Central memory CD8-positive, alpha-beta T cell (primary cell): Measurements from ENCODE around the gene TTC21A.

Experiments used
- ATAC-seq: fragments of 150-1000 bp; cut with Tn5 transposase; replicated peaks from 2 replicates; pipeline ENCODE4 v1.10.0; 2022; ENCODE audit warnings: mild to moderate bottlenecking, moderate FRiP score, moderate number of reproducible peaks; ENCODE audit not compliant: poor library complexity, severe bottlenecking; ENCODE audit errors: extremely low read depth
- DNase-seq, 2 donors: peaks; one replicate each; pipeline ENCODE4 v3.0.0; 2021; ENCODE audit warnings: low spot score in 2 of 2
- H3K27ac Mint-ChIP-seq: one replicate; pipeline ENCODE4 v1.8.0; 2022; ENCODE audit warnings: low read depth, mild to moderate bottlenecking, moderate library complexity, mixed read lengths
- H3K27me3 Mint-ChIP-seq: one replicate; pipeline ENCODE4 v1.8.0; 2022; ENCODE audit warnings: mixed read lengths
- H3K36me3 Mint-ChIP-seq: one replicate; pipeline ENCODE4 v1.8.0; 2022; ENCODE audit warnings: mild to moderate bottlenecking, moderate library complexity, mixed read lengths; ENCODE audit not compliant: insufficient read depth
- H3K4me1 Mint-ChIP-seq: one replicate; pipeline ENCODE4 v1.8.0; 2022; ENCODE audit warnings: mixed read lengths
- H3K4me3 Mint-ChIP-seq: one replicate; pipeline ENCODE4 v1.8.0; 2022; ENCODE audit warnings: mild to moderate bottlenecking, moderate library complexity, mixed read lengths
- H3K9me3 Mint-ChIP-seq: one replicate; pipeline ENCODE4 v1.8.0; 2022; ENCODE audit warnings: mixed read lengths

TTC21A gene

GRCh38 chr3:39102504-39103323 lies 4.8 kb upstream of the TTC21A start:
- Mint-ChIP-seq H3K27me3 (no peaks in the 10 kb centered on the region), H3K9me3 (no peaks in the 10 kb centered on the region), H3K4me1 (peaks cover 40% of the 10 kb centered on the region), H3K4me3 (no peak overlapping the region), H3K36me3 (peaks cover 19% of the 10 kb centered on the region), H3K27ac (peak overlapping the region; percentile 85)
- ATAC-seq, result no peak
- no peak for DNase-seq

- DNase-seq (no peak), ATAC-seq (no peak)
- H3K4me1 Mint-ChIP-seq, result peaks cover 46% of the 10 kb centered on the region
- H3K36me3 Mint-ChIP-seq, result peaks cover 19% of the 10 kb centered on the region
- peak overlapping the region; percentile 85 for H3K27ac Mint-ChIP-seq
- H3K9me3 Mint-ChIP-seq, result no peaks in the 10 kb centered on the region
- no peaks in the 10 kb centered on the region for H3K27me3 Mint-ChIP-seq
- no peak overlapping the region for H3K4me3 Mint-ChIP-seq
These were observed 4.2 kb upstream of the TTC21A start for GRCh38 chr3:39103324-39103693.

GRCh38 chr3:39103791-39104552 lies 3.5 kb upstream of the TTC21A start:
- no peaks in the 10 kb centered on the region for H3K9me3 Mint-ChIP-seq
- no peak for ATAC-seq
- DNase-seq, result no peak
- peaks cover 17% of the 10 kb centered on the region for H3K36me3 Mint-ChIP-seq
- peaks cover 53% of the 10 kb centered on the region for H3K4me1 Mint-ChIP-seq
- no peak overlapping the region for H3K4me3 Mint-ChIP-seq
- peak overlapping the region; percentile 70 for H3K27ac Mint-ChIP-seq
- no peaks in the 10 kb centered on the region for H3K27me3 Mint-ChIP-seq

GRCh38 chr3:39104961-39105686 lies 2.4 kb upstream of the TTC21A start:
- ATAC-seq (no peak), DNase-seq (no peak)
- Mint-ChIP-seq H3K9me3 (no peaks in the 10 kb centered on the region), H3K27me3 (no peaks in the 10 kb centered on the region), H3K36me3 (peaks cover 12% of the 10 kb centered on the region), H3K27ac (peak overlapping the region; percentile 81), H3K4me1 (peaks cover 59% of the 10 kb centered on the region), H3K4me3 (no peak overlapping the region)

- ATAC-seq (no peak), DNase-seq (no peak)
- Mint-ChIP-seq H3K4me3 (peak overlapping the region; percentile 88), H3K9me3 (no peaks in the 10 kb centered on the region), H3K27ac (no peak overlapping the region), H3K27me3 (no peaks in the 10 kb centered on the region), H3K36me3 (peaks cover 12% of the 10 kb centered on the region), H3K4me1 (peaks cover 59% of the 10 kb centered on the region)
These were observed 1.8 kb upstream of the TTC21A start for GRCh38 chr3:39105687-39106063.

- H3K9me3 Mint-ChIP-seq, result no peaks in the 10 kb centered on the region
- DNase-seq (no peak), ATAC-seq (no peak)
- H3K36me3 Mint-ChIP-seq, result peaks cover 12% of the 10 kb centered on the region
- H3K4me1 Mint-ChIP-seq, result peaks cover 55% of the 10 kb centered on the region
- H3K27me3 Mint-ChIP-seq, result no peaks in the 10 kb centered on the region
- H3K4me3 Mint-ChIP-seq, result peak overlapping the region; percentile 88
- no peak overlapping the region for H3K27ac Mint-ChIP-seq
These were observed 1.1 kb upstream of the TTC21A start for GRCh38 chr3:39106281-39106811.

GRCh38 chr3:39106851-39107387 lies 561 bp upstream of the TTC21A start:
- H3K4me1 Mint-ChIP-seq, result peaks cover 52% of the 10 kb centered on the region
- DNase-seq (no peak), ATAC-seq (peak; percentile 4)
- no peak overlapping the region for H3K27ac Mint-ChIP-seq
- peaks cover 12% of the 10 kb centered on the region for H3K36me3 Mint-ChIP-seq
- no peaks in the 10 kb centered on the region for H3K27me3 Mint-ChIP-seq
- peak overlapping the region; percentile 88 for H3K4me3 Mint-ChIP-seq
- no peaks in the 10 kb centered on the region for H3K9me3 Mint-ChIP-seq

GRCh38 chr3:39108200-39108710 lies 775 bp downstream of the TTC21A start:
- Mint-ChIP-seq H3K36me3 (peaks cover 12% of the 10 kb centered on the region), H3K27me3 (no peaks in the 10 kb centered on the region), H3K4me1 (peaks cover 44% of the 10 kb centered on the region), H3K27ac (peak overlapping the region; percentile 94), H3K9me3 (no peaks in the 10 kb centered on the region), H3K4me3 (peak overlapping the region; percentile 88)
- ATAC-seq (peak; percentile 76), DNase-seq (peak in 1 of 2 donors; percentile 49)

- H3K27me3 Mint-ChIP-seq, result no peaks in the 10 kb centered on the region
- no peak overlapping the region for H3K4me3 Mint-ChIP-seq
- peak overlapping the region; percentile 94 for H3K27ac Mint-ChIP-seq
- peaks cover 12% of the 10 kb centered on the region for H3K36me3 Mint-ChIP-seq
- DNase-seq (no peak), ATAC-seq (no peak)
- H3K4me1 Mint-ChIP-seq, result peaks cover 44% of the 10 kb centered on the region
- no peaks in the 10 kb centered on the region for H3K9me3 Mint-ChIP-seq
These were observed 1.6 kb downstream of the TTC21A start for GRCh38 chr3:39109086-39109485.

GRCh38 chr3:39110041-39110639 lies 2.7 kb downstream of the TTC21A start:
- Mint-ChIP-seq H3K4me1 (peaks cover 39% of the 10 kb centered on the region), H3K27ac (no peak overlapping the region), H3K27me3 (no peaks in the 10 kb centered on the region), H3K36me3 (peaks cover 10% of the 10 kb centered on the region), H3K9me3 (no peaks in the 10 kb centered on the region), H3K4me3 (no peak overlapping the region)
- ATAC-seq (no peak), DNase-seq (no peak)

GRCh38 chr3:39112113-39112512 lies 4.6 kb downstream of the TTC21A start:
- no peak for DNase-seq
- no peak overlapping the region for H3K27ac Mint-ChIP-seq
- H3K9me3 Mint-ChIP-seq, result no peaks in the 10 kb centered on the region
- no peaks in the 10 kb centered on the region for H3K27me3 Mint-ChIP-seq
- peaks cover 9% of the 10 kb centered on the region for H3K36me3 Mint-ChIP-seq
- ATAC-seq, result no peak
- peaks cover 22% of the 10 kb centered on the region for H3K4me1 Mint-ChIP-seq
- no peak overlapping the region for H3K4me3 Mint-ChIP-seq

- Mint-ChIP-seq H3K36me3 (peaks cover 9% of the 10 kb centered on the region), H3K27ac (no peak overlapping the region), H3K9me3 (no peaks in the 10 kb centered on the region), H3K4me1 (peaks cover 21% of the 10 kb centered on the region), H3K4me3 (no peak overlapping the region), H3K27me3 (no peaks in the 10 kb centered on the region)
- no peak for ATAC-seq
- DNase-seq, result no peak
These were observed 5.1 kb downstream of the TTC21A start for GRCh38 chr3:39112535-39112934.
